HG03575 (cell line): ENCODE measurements around the gene KRT4.
"Not testable (repeated sequence)": the region's sequence is repeated elsewhere in the genome, so short reads cannot be mapped to it uniquely, and the experiment has no call there.

Source experiments
- ATAC-seq: cut with Tn5 transposase; IDR thresholded peaks from one replicate; pipeline ENCODE4 v1.9.1; 2021; ENCODE audit not compliant: unreplicated experiment, insufficient number of reproducible peaks, low FRiP score; ENCODE audit errors: extremely low read depth

Gene KRT4

DNA sequence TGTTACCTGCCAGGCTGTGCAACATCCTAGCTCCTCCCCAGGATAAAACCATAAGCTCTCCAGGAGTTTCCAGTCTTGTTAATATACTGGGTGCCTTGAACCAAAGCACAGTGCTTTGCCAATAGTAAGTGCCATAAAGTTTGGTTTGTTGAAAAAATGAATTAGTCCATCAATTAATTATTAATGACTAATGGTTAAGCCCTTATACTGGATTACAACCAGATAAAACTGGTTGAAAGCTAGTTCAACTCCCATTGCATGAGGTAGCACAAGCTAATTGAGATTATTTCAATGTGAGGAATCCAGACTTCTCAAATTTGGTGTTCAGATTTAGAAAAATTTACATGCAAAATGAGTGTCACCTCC lies 16.4 kb downstream of the KRT4 start:
- ATAC-seq, result no peak

DNA sequence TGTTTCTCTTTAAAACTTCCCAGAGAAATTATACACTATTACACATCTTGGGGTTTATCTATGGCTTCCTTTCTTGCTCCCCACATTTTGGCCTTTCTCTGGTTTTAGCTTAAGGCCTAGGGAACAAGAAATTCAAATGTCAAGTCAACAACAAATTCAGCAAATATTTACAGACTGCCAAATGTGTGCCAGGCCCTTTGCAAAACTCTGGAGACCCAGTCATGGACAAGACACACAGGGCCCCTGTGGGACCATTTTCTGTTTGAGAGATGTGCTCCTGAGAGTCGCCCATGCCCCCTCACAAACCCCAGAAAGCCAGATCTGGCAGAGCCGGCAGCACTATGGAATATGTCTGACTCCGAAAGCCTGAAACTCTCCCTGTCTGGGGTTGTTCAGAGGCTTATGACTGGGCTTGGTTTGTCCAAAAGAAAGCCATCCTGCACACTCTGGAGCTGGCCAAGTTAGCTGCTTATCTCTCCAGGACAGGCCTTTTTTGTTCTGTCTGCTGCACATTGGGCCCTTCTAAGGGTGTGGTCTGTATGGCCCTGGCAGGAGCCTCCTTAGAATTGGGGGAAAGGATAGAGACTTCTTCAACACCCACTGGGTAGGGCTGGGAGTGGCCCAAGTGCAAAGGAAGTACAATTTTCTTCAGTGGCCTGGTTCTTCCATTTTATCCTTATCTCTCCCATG lies 16.9 kb downstream of the KRT4 start:
- ATAC-seq, result no peak

DNA sequence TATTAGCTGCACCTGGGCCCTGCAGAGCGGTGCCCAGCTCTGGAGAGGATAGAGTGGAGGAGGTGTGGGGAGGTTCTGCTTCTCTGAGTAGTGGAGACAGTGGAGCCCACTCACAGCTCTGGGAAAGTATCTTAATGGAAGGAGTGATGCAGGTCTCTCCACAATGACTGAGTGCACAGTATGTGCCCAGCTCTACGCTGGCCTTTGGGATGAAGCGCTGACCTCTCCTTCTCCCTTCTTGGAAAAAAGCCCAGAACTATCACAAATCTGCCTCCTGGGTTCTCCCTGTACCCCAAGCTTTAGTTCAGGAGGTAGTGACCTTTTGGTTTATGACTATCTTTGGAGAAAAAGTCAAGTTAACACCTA lies 17.5 kb downstream of the KRT4 start:
- no peak for ATAC-seq

DNA sequence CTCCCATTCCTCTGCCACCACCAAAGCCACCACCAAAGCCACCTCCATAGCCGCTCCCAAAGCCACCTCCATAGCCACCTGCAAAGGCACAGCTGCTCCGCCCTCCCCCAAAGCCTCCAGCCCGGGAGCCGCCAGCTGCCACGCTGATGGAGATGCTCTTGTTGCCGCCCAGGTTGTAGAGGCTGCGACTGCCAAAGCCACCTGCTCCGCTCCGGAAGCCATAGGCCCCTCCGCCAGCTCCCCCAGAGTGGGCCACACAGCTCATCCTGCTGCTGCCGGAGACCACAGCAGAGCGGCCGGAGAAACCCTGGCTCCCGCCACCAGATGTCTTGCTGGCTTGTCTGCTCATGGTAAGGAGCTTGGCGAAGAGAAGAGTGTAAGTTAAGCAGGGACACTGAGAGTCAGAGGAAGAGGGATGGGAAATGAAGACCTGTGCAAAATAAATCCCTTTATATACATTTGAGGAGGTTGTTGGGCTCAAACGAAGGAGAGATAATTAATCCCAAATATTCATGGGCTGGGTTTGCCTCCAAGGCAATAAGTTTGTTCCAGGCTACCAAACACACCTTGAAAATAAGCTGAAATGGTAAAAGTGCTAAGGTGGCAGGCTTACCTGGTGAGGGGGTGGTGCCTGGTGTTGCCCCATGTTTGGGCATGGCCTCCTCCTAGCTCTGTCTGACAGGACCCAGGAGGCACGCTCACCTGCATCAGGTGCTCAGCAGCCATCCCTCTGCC lies 18.1 kb downstream of the KRT4 start, which contains the start of gene KRT3:
Gene KRT3 (minus strand): TSS at position 424 of the 735 bp plus-strand sequence. CDS start 75 bp downstream, at position 349.
- no peak for ATAC-seq

DNA sequence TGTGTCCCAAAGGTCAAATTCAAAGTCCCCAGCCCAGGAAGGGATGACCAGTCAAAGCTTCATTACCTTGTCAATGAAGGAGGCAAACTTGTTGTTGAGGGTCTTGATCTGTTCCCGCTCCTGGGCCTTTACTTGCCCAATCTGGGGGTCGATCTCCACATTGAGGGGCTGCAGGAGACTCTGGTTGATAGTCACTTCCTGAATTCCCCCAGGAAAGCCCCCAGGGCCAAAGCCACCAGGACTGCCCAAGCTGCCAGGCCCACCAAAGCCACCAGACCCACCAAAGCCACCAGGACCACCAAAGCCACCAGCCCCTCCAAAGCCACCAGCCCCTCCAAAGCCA lies 18.6 kb downstream of the KRT4 start:
- not testable (repeated sequence) for ATAC-seq

DNA sequence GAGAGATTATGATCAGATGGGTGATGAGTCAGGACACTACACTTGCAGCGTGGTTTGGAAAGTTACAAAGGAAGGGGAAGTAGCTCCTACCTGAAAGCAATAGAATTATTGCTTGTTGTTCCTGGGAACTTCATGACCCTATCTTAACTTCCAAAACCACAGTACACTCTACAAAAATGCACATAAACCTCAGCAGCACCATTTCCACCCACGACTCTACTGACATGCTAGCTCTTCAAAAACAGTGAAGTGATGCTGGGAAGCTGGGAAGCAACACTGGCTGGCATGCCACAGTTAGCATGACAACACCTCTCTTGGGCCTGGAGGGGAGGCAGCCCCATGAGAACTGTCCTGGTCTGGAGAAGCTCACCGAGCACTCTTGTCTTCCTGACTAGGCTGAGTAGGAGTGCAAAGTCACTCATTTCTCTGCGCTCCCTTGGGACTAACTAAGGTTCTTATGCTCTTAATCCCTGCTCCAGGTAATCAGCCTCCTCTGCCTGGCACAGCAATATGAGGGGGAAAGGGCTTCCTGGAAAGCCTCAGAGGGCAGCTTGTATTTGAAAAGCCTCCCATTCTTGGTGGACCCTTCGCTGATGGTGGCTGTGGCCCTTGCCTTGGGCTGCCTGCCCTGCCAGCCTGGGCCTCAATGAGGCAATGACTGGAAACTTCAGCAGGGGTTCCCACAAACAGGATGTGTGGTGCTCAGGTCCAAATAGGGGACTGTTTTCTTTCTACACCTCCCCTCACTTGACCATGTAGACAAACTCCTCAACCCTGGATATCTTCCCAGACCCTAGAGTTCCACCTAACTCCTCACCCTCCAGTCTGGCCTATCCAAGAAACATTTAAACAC lies 19.2 kb downstream of the KRT4 start:
- ATAC-seq, result no peak

DNA sequence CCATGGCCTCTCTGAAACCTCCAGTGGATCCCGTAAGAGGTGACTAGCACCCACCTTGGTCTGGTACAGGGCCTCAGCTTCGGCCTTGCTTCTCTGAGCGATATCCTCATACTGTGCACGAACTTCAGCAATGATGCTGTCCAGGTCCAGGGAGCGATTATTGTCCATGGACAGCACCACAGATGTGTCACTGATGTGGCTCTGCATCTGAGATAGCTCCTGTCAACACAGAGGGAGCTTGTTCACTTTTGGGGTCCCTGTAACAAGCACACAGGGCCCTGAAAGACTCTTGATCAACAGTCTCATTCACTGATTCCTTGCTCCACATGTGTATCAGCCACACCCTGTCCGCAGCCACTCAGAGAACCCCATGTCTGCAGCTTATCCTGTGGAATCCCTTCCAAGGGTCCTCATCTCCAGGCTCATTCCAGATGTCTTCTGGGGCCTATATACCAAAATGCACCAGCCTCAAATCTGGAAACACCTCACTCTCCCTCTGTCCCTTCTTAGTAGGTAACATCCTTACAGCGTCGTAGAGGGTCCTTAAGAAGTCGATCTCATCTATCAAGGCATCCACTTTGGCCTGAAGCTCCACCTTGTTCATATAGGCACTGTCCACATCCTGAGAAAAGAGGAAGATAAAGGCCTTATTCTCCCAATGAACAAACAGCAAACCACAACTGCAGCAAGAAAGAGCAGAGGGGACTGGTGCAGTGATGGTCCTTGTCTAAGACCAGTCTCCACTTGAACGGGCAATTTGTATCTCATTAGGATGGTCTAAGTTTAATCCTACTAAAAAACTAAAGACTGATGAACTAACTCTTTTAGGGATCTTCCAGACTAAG lies 21.5 kb downstream of the KRT4 start:
- no peak for ATAC-seq

DNA sequence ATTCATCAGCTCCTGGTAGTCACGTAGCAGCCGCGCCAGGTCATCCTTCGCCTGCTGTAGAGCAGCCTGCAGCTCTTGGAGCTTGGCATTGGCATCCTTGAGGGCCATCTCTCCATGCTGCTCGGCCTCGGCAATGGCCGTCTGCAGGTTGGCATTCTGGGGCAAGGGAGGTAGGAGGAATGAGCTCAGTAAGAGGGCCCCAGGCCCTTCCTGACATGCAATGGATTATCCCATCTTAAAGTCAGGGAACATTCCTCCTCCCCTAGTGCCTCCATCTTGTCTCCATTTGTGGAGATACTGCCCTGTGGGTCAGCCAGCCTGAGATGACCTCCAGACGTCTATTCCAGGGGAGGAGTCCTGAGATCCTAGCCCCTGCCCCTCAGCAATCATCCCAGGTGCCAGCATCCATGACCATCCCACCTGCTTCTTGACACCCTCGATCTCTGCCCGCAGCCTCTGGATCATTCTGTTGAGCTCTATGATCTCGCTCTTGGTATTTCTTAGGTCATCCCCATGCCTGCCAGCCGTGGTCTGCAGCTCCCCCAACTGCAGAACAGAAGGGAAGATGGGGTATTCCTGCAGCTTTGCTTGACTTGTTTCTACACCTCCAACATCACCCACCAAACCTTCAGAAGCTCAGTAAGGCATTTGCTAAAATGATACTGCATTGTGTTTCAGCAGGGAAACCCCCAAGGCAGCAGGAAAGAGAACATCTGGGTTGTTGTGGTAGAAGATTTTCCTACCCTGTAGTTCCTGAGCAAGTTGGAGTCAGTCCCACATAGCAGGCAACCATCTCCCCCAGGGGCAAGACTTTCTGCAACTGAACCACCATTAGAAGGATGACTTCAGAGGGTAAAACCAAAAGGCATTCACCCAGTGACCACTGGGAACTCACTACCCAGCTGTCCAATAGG lies 22.4 kb downstream of the KRT4 start:
- no peak for ATAC-seq

DNA sequence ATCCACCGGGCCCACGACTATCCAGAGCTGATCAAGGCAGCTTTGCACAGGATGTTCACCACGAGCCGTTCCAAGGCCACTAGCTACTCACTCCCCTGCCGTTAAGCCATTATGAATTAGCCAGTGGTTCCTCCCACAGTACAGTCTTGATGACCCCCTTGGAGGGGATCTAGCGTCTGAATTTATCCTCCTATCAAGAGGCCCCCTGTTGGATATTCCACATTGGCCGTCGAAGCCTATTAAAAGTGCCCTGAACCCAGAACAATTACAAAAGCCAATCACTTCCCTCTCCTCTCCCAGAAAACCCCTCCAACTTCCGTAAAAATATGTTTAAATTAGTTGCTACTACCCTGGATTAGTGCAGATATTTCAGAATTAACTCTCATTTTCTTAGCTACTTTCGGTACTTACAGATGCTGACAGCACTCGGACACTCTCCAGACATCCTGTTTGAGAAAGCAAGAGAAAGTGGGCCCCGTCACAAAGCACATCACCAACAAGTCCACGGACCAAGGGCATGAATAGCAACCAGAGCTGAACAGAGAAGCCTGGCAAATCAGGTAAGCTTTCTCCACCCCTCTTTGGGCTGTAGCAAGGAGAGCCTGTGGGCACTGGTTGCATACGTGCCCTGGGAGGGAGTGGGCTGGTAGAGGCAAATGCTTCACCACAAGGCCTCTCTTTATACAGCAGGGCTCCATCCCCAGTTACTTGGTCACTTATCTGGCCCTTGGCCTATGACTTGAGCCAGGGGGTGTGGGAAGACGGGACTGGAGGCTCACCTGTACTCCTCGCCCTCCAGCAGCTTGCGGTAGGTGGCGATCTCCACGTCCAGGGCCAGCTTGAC lies 23.3 kb downstream of the KRT4 start:
- no peak for ATAC-seq

DNA sequence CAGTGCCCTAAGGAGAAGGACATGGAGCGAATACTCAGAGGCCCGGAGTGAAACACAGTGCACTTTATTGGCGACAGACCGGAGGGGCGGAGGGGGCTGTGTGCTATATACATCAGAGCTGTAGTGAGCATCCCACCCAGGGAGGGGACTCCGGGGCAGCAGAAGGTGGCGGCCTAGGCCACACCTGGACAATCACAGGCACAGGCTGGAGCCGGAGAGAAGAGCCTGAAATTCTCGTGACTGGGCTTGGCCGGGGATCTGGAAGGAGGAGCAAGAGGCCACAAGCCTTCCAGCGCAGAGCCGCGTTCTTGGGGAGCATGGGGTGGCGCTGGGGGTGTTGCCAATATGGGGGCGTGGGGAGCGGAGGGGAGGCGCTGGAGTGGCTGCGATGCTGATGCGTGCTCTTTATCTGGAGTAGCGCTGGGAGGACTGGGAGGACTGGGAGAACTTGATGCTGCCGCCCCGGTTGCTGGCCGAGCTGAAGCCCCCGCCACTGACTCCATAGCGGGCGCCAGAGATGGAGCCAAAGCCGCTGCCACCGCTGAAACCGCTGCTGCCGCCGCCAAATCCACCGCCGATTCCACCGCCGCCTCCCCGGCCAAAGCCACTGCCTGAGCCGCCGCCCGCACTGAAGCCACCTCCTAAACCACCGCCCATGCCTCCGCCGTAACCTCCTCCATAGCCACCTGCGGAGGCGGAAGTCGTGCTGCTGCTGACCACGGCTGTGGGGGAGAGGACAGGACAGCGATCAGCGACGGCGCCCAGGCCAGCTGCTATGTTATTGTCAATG lies 24.1 kb downstream of the KRT4 start:
- no peak for ATAC-seq

DNA sequence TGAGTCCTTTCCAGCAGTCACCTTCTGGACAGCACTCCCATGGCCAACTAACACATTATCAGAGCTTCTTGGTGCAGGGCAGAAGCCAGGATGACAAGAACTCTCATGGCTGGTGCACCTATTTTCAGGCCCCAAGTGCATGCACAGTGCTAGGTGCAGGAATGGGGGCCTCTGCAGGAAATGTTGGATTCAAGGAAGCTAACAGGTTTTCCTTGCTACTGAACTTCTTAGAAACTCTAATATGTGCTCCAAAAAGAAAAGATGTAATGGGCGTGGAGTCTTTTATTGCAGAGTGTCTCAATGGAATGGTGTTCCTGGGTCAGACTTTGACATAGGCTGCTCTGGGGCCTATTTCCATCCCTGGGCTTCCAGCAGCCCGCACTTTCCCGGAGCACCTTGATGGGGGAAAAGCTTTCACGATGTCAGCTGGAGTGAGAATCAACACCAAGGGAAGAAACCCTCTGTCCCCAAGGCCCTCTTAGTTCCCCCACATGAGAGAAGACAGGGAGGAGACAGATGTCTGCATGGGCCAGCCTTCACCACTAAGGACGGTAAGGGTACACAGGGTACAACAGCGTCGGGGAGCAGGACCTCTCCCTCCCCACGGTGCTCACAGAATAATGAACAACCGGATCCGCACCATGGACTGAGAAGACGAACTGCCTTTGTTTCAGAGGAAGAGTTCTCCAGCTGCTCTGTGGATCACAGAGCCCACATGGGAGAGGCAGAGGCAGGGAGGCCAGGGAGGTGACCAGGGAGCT lies 24.9 kb downstream of the KRT4 start:
- ATAC-seq, result no peak

DNA sequence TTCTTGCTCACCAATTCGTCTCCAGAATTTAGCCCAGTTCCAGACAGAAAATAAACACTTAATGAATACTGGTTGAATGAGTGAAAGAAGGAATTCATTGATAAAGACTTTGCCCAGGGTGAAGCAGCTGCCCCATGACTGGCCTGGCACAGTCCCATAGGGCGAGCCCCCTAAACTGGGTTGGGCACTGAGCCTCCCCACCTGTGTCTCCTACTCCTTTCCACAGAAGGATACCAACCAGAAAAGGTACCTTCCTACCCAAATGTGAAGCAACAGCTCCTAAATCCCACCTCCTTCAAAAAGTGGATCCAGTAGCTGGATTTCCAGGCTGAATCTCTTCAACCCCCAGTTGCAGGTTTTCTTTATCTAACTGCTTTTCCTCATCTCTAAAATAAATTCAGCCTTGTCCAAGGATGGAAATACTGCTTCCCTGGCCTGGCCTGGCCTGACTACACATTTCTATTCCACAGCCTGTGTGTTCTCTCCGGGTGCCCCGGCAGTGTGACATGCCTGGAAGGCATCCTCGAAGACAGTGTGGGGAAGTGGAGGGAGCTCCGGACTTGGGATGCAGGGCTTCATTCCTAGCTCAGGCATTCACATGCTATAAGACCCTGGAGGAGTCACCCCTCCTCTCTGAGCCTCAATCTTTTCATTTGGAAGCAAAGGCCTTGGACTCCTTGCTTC lies 25.6 kb downstream of the KRT4 start:
- no peak for ATAC-seq

DNA sequence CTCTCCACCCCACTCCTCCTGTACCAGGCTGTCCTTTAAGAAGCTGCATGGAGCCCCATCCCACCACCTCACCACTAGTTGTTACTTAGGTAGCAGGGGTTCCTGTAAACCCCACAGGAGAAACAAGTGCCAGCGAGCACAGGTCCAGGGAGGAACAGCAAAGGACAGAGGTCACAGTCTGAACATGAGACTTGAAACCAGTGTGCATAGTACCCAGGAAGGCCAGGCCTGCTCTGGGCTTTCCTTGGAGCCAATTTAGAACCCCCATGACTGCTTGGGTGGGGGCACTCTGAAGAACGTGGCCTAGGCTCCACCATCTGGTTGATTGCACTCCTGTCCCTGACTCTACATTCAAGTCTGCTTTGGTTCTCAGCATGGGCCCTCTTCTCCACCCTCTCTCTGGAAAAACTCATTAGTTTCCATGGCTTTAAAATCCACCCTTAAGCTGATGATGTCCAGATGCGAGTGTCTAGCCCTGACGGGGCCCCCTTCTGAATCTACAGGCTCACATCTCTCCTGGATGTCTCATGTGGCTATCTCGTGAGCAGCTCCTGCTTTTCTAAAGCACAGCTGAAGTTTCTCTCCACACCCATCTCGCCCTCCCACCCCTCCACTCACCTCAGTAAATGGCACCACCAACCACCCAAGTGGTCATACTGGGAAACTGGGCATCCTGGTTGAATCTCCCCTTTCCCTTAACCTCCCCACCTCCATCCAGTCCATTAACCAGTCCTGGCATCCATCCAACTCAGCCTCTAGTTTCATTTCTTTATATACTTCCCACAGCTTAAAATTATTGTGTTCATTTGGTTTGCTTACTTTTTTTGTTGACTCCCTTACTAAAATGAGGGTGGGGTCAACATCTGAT lies 26.4 kb downstream of the KRT4 start:
- ATAC-seq, result no peak

DNA sequence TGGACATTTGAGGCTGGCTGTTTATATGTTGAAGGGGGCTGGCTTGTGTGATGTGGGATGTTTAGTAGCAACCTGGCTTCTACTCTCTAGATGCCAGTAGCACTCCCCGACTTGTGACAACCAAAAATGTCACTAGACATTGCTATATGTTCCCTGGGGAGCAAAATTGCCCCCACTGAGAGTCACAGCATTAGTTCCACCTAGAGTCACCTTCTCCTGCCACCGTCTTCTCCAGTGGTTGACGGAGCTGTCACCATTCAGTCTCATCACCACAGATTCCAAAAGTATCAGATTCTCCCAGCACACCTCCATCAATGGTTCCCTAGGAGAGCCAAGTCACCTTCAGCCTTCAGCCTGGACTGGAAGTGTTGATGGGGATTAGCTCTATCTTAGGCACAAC lies 29.0 kb downstream of the KRT4 start:
- no peak for ATAC-seq
